H1 (cell line): Measurements from ENCODE around the gene CSAD. TPM values are rescaled to one million over a fixed set of nuclear protein-coding genes. Genes with fewer than 3 reads are reported as not detected.

Source experiments
- CTCF ChIA-PET: fragments of 300-600 bp; sonication (Branson Sonifier 250); formaldehyde crosslinking; loops from one replicate; lab custom pipeline; 2021; ENCODE audit not compliant: partially characterized antibody; lab: Charles Lee
- POLR2A ChIA-PET: fragments of 300-600 bp; sonication (Branson Sonifier 250); formaldehyde crosslinking; loops from one replicate; lab custom pipeline; 2021; ENCODE audit warnings: inconsistent platforms; ENCODE audit not compliant: partially characterized antibody; lab: Charles Lee
- DNase-seq, 2 experiments: peaks; one replicate each; pipeline versions ENCODE4 v3.0.0 to v3.0.0-alpha.2; 2010 to 2022; ENCODE audit warnings: low spot score in 2 of 2, low read depth in 1 of 2, mixed read lengths in 1 of 2
- FAIRE-seq: peaks from 2 replicates; lab custom pipeline; 2011; peaks lifted over from hg19 to GRCh38; lab: Jason Lieb, UNC
- H2AFZ ChIP-seq: 2 replicates; pipeline ENCODE4 v1.8.1; 2012; ENCODE audit warnings: low read length, inconsistent platforms
- H2AK5ac ChIP-seq: 2 replicates; pipeline ENCODE4 v1.6.1; 2013; ENCODE audit warnings: low read depth, low read length
- H2BK120ac ChIP-seq: replicated peaks from 2 replicates; pipeline ENCODE3; 2013; ENCODE audit warnings: low read depth, low read length, inconsistent platforms
- H2BK12ac ChIP-seq: 2 replicates; pipeline ENCODE4 v1.6.1; 2013; ENCODE audit warnings: low read depth, low read length
- H2BK15ac ChIP-seq: 2 replicates; pipeline ENCODE4 v1.6.1; 2013; ENCODE audit warnings: low read length
- H2BK20ac ChIP-seq: 2 replicates; pipeline ENCODE4 v1.6.1; 2013; ENCODE audit warnings: low read length
- H2BK5ac ChIP-seq: 2 replicates; pipeline ENCODE4 v1.6.1; 2013; ENCODE audit warnings: low read depth, low read length
- H3K14ac ChIP-seq: 2 replicates; pipeline ENCODE4 v1.6.1; 2013; ENCODE audit warnings: inconsistent platforms; ENCODE audit not compliant: insufficient read length
- H3K18ac ChIP-seq: 2 replicates; pipeline ENCODE4 v1.6.1; 2013; ENCODE audit warnings: low read length; ENCODE audit errors: extremely low read depth
- H3K23ac ChIP-seq: 2 replicates; pipeline ENCODE4 v1.6.1; 2013; ENCODE audit warnings: inconsistent platforms; ENCODE audit not compliant: insufficient read length
- H3K23me2 ChIP-seq: 2 replicates; pipeline ENCODE4 v1.6.1; 2013; ENCODE audit warnings: low read depth, low read length
- H3K27ac ChIP-seq: 2 replicates; pipeline ENCODE4 v1.6.1; 2011; ENCODE audit warnings: low read depth, low read length, inconsistent platforms
- H3K27me3 ChIP-seq, 4 experiments: replicated peaks in 1 of 4; 1 replicate in 1 of 4; 2 replicates in 3 of 4; pipeline versions ENCODE4 v1.6.1 to v1.8.1; 2011 to 2013; ENCODE audit warnings: low read length in 3 of 4, mild to moderate bottlenecking in 3 of 4, inconsistent platforms in 2 of 4, mixed read lengths in 2 of 4, moderate library complexity in 1 of 4; ENCODE audit not compliant: control insufficient read depth in 3 of 4, insufficient read depth in 3 of 4; ENCODE audit errors: extremely low read depth in 1 of 4
- H3K36me3 ChIP-seq, 4 experiments: 2 replicates each; pipeline versions ENCODE4 v1.6.1 to v1.8.1; 2011 to 2013; ENCODE audit warnings: mild to moderate bottlenecking in 4 of 4, low read length in 3 of 4, moderate library complexity in 2 of 4, control low read depth in 1 of 4, inconsistent platforms in 1 of 4; ENCODE audit not compliant: insufficient read depth in 4 of 4, control insufficient read depth in 2 of 4
- H3K4ac ChIP-seq: replicated peaks from 2 replicates; pipeline ENCODE3; 2013; ENCODE audit warnings: low read length, low read depth, mixed read lengths, inconsistent platforms; ENCODE audit not compliant: insufficient read length
- H3K4me1 ChIP-seq, 4 experiments: replicated peaks in 1 of 4; 1 replicate in 1 of 4; 2 replicates in 3 of 4; pipeline versions ENCODE4 v1.6.1 to v1.8.1; 2011 to 2013; ENCODE audit warnings: low read length in 3 of 4, inconsistent platforms in 2 of 4, mixed read lengths in 1 of 4; ENCODE audit not compliant: insufficient read depth in 4 of 4, control insufficient read depth in 3 of 4
- H3K4me2 ChIP-seq, 2 experiments: 2 replicates each; pipeline versions ENCODE4 v1.6.1 to v1.8.1; 2011 to 2013; ENCODE audit warnings: low read depth in 2 of 2, low read length in 2 of 2, control low read depth in 1 of 2, inconsistent platforms in 1 of 2, mild to moderate bottlenecking in 1 of 2; ENCODE audit not compliant: insufficient read depth in 1 of 2
- H3K4me3 ChIP-seq, 4 experiments: fragments of 200-600, 300-600 bp in 1 of 4; sonication (generic), shearing (Covaris generic), sonication (Bioruptor Twin) in 1 of 4; 2 replicates each; pipeline versions ENCODE4 v1.5.1 to v1.8.1; 2011 to 2016; ENCODE audit warnings: low read length in 4 of 4, low read depth in 3 of 4, control low read depth in 2 of 4, inconsistent platforms in 2 of 4, mild to moderate bottlenecking in 2 of 4, mixed read lengths in 1 of 4, moderate library complexity in 1 of 4; ENCODE audit not compliant: insufficient read depth in 2 of 4; ENCODE audit errors: extremely low read depth in 1 of 4
- H3K56ac ChIP-seq: replicated peaks from 2 replicates; pipeline ENCODE3; 2013; ENCODE audit warnings: low read depth, mild to moderate bottlenecking, mixed read lengths, low read length, inconsistent platforms; ENCODE audit not compliant: insufficient read length
- H3K79me1 ChIP-seq: 2 replicates; pipeline ENCODE4 v1.6.1; 2013; ENCODE audit warnings: low read depth, low read length, control low read depth
- H3K79me2 ChIP-seq, 2 experiments: 2 replicates each; pipeline versions ENCODE4 v1.6.1 to v1.8.1; 2012 to 2013; ENCODE audit warnings: low read length in 2 of 2, mild to moderate bottlenecking in 2 of 2, inconsistent platforms in 1 of 2; ENCODE audit not compliant: insufficient read depth in 2 of 2, control insufficient read depth in 1 of 2
- H3K9ac ChIP-seq, 4 experiments: replicated peaks in 1 of 4; 1 replicate in 1 of 4; 2 replicates in 3 of 4; pipeline versions ENCODE4 v1.6.1 to v1.8.1; 2011 to 2013; ENCODE audit warnings: low read depth in 3 of 4, low read length in 3 of 4, control low read depth in 2 of 4, mild to moderate bottlenecking in 2 of 4, moderate library complexity in 2 of 4, inconsistent platforms in 1 of 4; ENCODE audit errors: extremely low read depth in 1 of 4
- H3K9me3 ChIP-seq, 2 experiments: 2 replicates each; pipeline versions ENCODE4 v1.6.1 to v1.8.1; 2012 to 2013; ENCODE audit warnings: mild to moderate bottlenecking in 2 of 2, moderate library complexity in 2 of 2, control low read depth in 1 of 2, inconsistent platforms in 1 of 2, low read depth in 1 of 2, low read length in 1 of 2, mixed read lengths in 1 of 2; ENCODE audit not compliant: insufficient read depth in 2 of 2
- H4K20me1 ChIP-seq, 2 experiments: replicated peaks in 1 of 2; 2 replicates each; pipeline versions ENCODE3 to v1.8.1; 2011 to 2013; ENCODE audit warnings: inconsistent platforms in 2 of 2, low read length in 2 of 2, mild to moderate bottlenecking in 1 of 2; ENCODE audit not compliant: insufficient read depth in 2 of 2, control insufficient read depth in 1 of 2
- H4K5ac ChIP-seq: 2 replicates; pipeline ENCODE4 v1.6.1; 2013; ENCODE audit warnings: low read length, low read depth, mixed read lengths, inconsistent platforms; ENCODE audit not compliant: insufficient read length
- H4K8ac ChIP-seq: 2 replicates; pipeline ENCODE4 v1.8.0; 2013; ENCODE audit warnings: mild to moderate bottlenecking, moderate library complexity, low read length, inconsistent platforms; ENCODE audit not compliant: insufficient read depth; ENCODE audit errors: extremely low read depth
- H4K91ac ChIP-seq: replicated peaks from 2 replicates; pipeline ENCODE3; 2013; ENCODE audit warnings: low read length, mixed read lengths, inconsistent platforms; ENCODE audit not compliant: insufficient read length
- EGR1 ChIP-seq: IDR thresholded peaks from 2 replicates; pipeline ENCODE4 v1.6.1; 2011; ENCODE audit warnings: low read depth, low read length, borderline replicate concordance
- POLR2A ChIP-seq, 2 experiments: IDR thresholded peaks; 1 replicate in 1 of 2; 2 replicates in 1 of 2; pipeline ENCODE4 v1.6.1; 2011; ENCODE audit warnings: low read depth in 2 of 2, low read length in 2 of 2, mild to moderate bottlenecking in 2 of 2; ENCODE audit errors: control extremely low read depth in 1 of 2
- POLR2AphosphoS5 ChIP-seq: IDR thresholded peaks from 2 replicates; pipeline ENCODE4 v1.6.1; 2011; ENCODE audit warnings: low read depth, low read length
- RXRA ChIP-seq: IDR thresholded peaks from 2 replicates; pipeline ENCODE4 v1.6.1; 2011; ENCODE audit warnings: low read depth, mild to moderate bottlenecking, low read length, moderate library complexity; ENCODE audit not compliant: insufficient read depth
- SIN3A ChIP-seq, 2 experiments: IDR thresholded peaks in 1 of 2; conservative IDR thresholded peaks in 1 of 2; 2 replicates each; pipeline ENCODE4 v1.6.1; 2011 to 2012; ENCODE audit warnings: low read length in 2 of 2, improper control_type of control experiment in 1 of 2, low read depth in 1 of 2, mild to moderate bottlenecking in 1 of 2
- TBP ChIP-seq: IDR thresholded peaks from 2 replicates; pipeline ENCODE4 v1.6.1; 2011; ENCODE audit warnings: low read depth, low read length, improper control_type of control experiment
- WGBS, 2 experiments: shearing (Covaris generic) in 1 of 2; methylation state at CpG; one replicate each; pipeline versions ENCODE4 v1.1.6 to v1.1.7; 2013 to 2015; ENCODE audit warnings: low lambda C conversion rate in 2 of 2, mixed read lengths in 2 of 2, inconsistent platforms in 1 of 2, low coverage in 1 of 2, missing lambda C conversion rate in 1 of 2; ENCODE audit not compliant: insufficient replicate concordance in 2 of 2, insufficient coverage in 1 of 2, insufficient read length in 1 of 2; ENCODE audit errors: extremely low coverage in 1 of 2, missing lambda C conversion rate in 1 of 2; 5-methylcytosine and 5-hydroxymethylcytosine counted together
- polyA plus RNA-seq, 7 experiments: library from polyadenylated mRNA; depleted of rRNA in 3 of 7; stranded (reverse) in 5 of 7; unstranded in 2 of 7; fragments of >200 nt in 5 of 7; fragments of 200-250 nt in 2 of 7; gene quantifications; 1 replicate in 5 of 7; 2 replicates in 1 of 7; 4 replicates in 1 of 7; pipeline versions ENCODE4 v1.2.1 to v1.2.3, GENCODE V29; 2011 to 2013; ENCODE audit warnings: missing spikeins in 2 of 7, mixed read lengths in 2 of 7
- total RNA-seq: library from RNA; stranded (reverse); fragmentation: NEBNext Ultra II Directional; extraction: Animal tissue kit (Norgen Biotek cat#: 25700); gene quantifications from 2 replicates; pipeline ENCODE4 v1.2.1, GENCODE V29; 2021

The CSAD gene
- total and polyA plus RNA-seq, 2 of the 8 experiments (the other 6 are each of a cell fraction or from before 2014, with no cell fraction given) = 8.8 to 11.3 TPM

DNA sequence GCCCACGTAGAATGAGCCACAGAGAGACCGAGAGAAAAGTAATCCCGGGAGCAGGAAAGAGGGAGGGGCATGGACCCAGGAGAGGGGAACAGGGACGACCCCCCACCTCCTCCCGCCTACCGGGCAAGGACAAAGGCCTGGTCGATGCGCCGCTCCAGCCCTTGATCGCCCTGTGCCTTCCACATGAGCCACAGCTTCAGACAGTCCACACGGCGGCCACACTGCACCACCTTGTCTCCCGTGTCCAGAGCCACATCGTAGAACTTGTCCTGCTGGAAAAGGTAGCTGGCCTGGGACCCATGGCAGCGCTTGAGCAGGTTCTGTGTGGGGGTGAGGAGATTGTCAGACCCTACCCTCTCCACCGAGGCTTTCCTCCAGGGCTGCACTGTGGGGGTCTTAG is 20.7 kb downstream of the CSAD start:
- H2BK20ac ChIP-seq = no peak overlapping the region
- no peak overlapping the region for H2BK15ac ChIP-seq
- H2BK12ac ChIP-seq = no peak overlapping the region
- no peak overlapping the region for H3K9ac ChIP-seq
- no peak for DNase-seq
- no peaks in the 10 kb centered on the region for H3K9me3 ChIP-seq
- no peaks in the 10 kb centered on the region for H3K36me3 ChIP-seq
- no peak overlapping the region for H3K4ac ChIP-seq
- no peaks in the 10 kb centered on the region for H3K23me2 ChIP-seq
- H3K18ac ChIP-seq = no peak overlapping the region
- H3K4me1 ChIP-seq = peaks cover 0 to 3% (median 1%) of the 10 kb centered on the region in 4 experiments; a peak in 2 of 7 replicates
- no peaks in the 10 kb centered on the region for H3K79me2 ChIP-seq
- H2AK5ac ChIP-seq = no peak overlapping the region
- no peak overlapping the region for H4K5ac ChIP-seq
- FAIRE-seq = no peak
- peaks cover 0 to 13% (median 7%) of the 10 kb centered on the region in 4 experiments; a peak in 5 of 7 replicates for H3K27me3 ChIP-seq
- no peak overlapping the region for H3K14ac ChIP-seq
- CTCF ChIA-PET = interaction anchor here (0.6 to 8.2 kb wide), 61 partner anchors 9 to 1253 kb away, joined by 3 to 101 read pairs (median 6); partner anchors contain the start of genes AAAS, CSAD, ESPL1 and IGFBP6
- no peak overlapping the region for H2AFZ ChIP-seq
- H4K8ac ChIP-seq = no peak overlapping the region
- H2BK5ac ChIP-seq = peak overlapping the region; percentile 16; the same call in 1 of the 2 replicates
- TF ChIP-seq SIN3A (conservative IDR thresholded peaks at IDR 0.05 in 1 of 2, IDR thresholded peaks at IDR 0.05 in 1 of 2; ENCODE audit: low read depth in 1 of 2, low read length in 2 of 2) (no peak; a peak in 1 of 4 replicates), POLR2A (IDR thresholded peaks at IDR 0.05; ENCODE audit: control extremely low read depth in 1 of 2, low read depth in 2 of 2, low read length in 2 of 2) (no peak), POLR2AphosphoS5 (no peak), EGR1 (peak; percentile 46; the same call in 1 of the 2 replicates), TBP (no peak), RXRA (no peak)
- TF ChIP-seq, all 59 proteins: peak for 1
- Histone ChIP-seq H2BK120ac (no peak overlapping the region), H4K20me1 (no peaks in the 10 kb centered on the region), H3K79me1 (no peaks in the 10 kb centered on the region), H3K56ac (no peak overlapping the region), H4K91ac (no peak overlapping the region), H3K23ac (no peak overlapping the region), H3K27ac (no peak overlapping the region), H3K4me3 (peak overlapping the region in 1 of 4 experiments; percentile 45; a peak in 2 of 8 replicates), H3K4me2 (peak overlapping the region; percentile 3 to 54; a peak in 3 of 4 replicates)
- POLR2A ChIA-PET = interaction anchor here (1.0 to 3.9 kb wide), 13 partner anchors 9 to 161 kb away, joined by 3 to 18 read pairs (median 4); partner anchors contain the start of genes CSAD and ZNF740
- WGBS, 2 experiments = 77% methylated on average over 10 of the region's 16 CpGs; no CpG with 5 or more reads in 1 of the 2 experiments
